ENCODE results near the gene MAPKAPK5. TPM values are rescaled to one million over a fixed set of nuclear protein-coding genes. Genes with fewer than 3 reads are reported as not detected.
A peak's percentile ranks its signal among the peaks of the same experiment; 100 is the strongest.
"Not testable (repeated sequence)": the region's sequence is repeated elsewhere in the genome, so short reads cannot be mapped to it uniquely, and the experiment has no call there.

Gene MAPKAPK5
- total RNA-seq, 1 donor from 2014 or later: 68.1 TPM

DNA sequence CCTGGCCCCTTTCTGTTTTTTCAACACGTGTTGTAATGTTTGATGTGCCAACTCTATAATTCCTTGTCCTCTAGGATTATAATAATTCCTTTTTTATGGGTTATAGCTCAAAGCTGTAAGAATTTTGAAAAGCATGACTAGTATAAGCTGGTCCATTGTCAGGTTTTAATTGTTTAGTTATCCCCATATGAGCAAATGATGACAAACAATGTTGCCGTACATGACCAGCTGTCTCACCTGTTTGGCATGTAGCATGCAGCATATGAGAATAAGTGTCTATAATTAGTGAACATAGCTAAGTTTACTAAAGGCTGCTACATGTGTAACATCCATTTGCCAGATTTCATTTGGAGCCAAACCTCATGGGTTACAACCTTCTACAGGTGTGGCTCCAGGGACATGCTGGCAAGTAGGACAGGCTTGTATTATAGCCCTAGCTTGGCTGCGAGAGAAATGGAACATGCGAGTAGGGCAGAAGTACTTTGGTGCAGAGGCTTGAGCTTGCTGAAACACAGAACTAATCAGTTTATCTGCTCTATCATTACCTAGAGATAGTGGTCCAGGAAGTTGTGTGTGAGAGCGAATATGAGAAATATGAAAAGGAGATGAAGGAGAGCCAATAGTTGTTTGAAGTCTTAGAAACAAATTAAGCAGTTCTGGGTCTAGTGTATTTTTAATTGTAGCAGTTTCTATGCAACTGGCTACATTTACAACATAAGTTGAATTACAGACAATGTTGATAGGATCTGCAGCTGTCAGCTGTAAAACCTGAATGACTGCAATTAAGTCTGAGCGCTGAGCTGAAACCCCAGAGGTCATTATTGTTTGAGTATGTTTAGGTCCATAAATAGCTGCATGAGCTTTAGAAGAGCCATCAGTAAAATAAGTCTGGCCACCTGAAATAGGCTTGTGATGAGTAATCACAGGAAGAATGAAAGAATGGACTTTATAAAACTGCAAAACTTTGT is 22.6 kb upstream of the MAPKAPK5 start:
- Mint-ChIP-seq H3K4me3 (ENCODE audit: low read depth) (no peak overlapping the region), H3K27ac (no peak overlapping the region), H3K9me3 (no peaks in the 10 kb centered on the region), H3K36me3 (ENCODE audit: low read depth) (no peaks in the 10 kb centered on the region), H3K4me1 (ENCODE audit: low read depth) (no peaks in the 10 kb centered on the region), H3K27me3 (ENCODE audit: low read depth) (peaks cover 39% of the 10 kb centered on the region)
- intact Hi-C loops (cut with micrococcal nuclease): no loop called here
- no peak for DNase-seq (ENCODE audit: low spot score)

DNA sequence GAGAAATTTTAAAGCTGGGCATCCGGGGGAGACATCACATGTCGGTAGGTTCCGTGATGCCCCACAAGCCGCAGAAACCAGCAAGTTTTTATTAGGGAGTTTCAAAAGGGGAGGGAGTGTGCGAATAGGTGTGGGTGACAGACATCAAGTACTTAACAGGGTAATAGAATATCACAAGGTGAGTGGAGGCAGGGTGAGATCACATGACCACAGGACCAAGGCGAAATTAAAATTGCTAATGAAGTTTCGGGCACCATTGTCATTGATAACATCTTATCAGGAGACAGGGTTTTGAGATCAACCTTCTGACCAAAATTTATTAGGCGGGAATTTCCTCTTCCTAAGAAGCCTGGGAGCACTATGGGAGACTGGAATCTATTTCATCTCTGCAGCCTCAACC is 21.2 kb upstream of the MAPKAPK5 start:
- H3K27ac Mint-ChIP-seq; DNase-seq (ENCODE audit: low spot score); H3K4me3 Mint-ChIP-seq (ENCODE audit: low read depth); H3K4me1 Mint-ChIP-seq (ENCODE audit: low read depth); H3K9me3 Mint-ChIP-seq; H3K36me3 Mint-ChIP-seq (ENCODE audit: low read depth); intact Hi-C loops (cut with micrococcal nuclease): not testable (repeated sequence)
- H3K27me3 Mint-ChIP-seq (ENCODE audit: low read depth): peaks cover 40% of the 10 kb centered on the region

DNA sequence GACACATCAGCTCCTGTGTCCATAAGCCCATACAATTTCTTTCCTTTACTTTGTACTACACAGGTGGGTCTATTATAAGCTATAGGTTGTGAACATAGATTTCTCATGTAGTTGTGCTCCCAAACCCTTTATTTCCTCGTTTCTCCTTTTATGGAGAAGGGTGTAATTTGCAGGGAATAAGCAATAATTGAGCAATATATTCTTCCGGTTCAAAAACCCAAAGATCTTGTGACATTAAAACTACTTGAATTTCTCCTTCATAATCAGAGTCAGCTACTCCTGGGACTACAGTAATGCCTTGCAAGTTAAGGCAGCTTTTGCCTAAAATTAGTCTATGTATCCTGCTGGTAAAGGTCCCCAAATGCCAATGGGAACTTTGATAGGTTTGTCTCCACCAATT is 19.1 kb upstream of the MAPKAPK5 start:
- no peak overlapping the region for H3K4me3 Mint-ChIP-seq (ENCODE audit: low read depth)
- no peaks in the 10 kb centered on the region for H3K36me3 Mint-ChIP-seq (ENCODE audit: low read depth)
- intact Hi-C loops (cut with micrococcal nuclease): no loop called here
- H3K4me1 Mint-ChIP-seq (ENCODE audit: low read depth): no peaks in the 10 kb centered on the region
- no peaks in the 10 kb centered on the region for H3K9me3 Mint-ChIP-seq
- H3K27me3 Mint-ChIP-seq (ENCODE audit: low read depth): peaks cover 37% of the 10 kb centered on the region
- H3K27ac Mint-ChIP-seq: no peak overlapping the region
- no peak for DNase-seq (ENCODE audit: low spot score)

DNA sequence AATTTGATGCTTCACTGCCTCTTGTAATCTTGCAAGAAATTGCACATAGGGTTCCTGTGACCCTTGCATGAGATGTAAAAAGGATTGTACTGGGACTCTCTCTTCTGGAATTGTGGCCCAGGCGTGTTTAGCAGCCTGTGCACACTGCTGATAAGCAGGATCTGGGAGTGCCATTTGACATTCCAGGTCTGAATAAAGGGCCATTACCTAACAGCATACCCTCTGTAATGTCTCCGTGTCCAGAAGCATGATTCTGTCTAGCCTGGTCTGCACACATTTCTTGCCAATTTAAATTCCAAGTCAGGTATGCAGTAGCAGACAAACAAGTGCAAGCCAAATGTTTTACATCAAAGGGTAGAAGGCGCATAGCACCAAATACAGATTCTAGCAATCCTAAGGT is 18.1 kb upstream of the MAPKAPK5 start:
- Mint-ChIP-seq H3K36me3 (ENCODE audit: low read depth) (no peaks in the 10 kb centered on the region), H3K9me3 (no peaks in the 10 kb centered on the region), H3K27ac (no peak overlapping the region), H3K4me1 (ENCODE audit: low read depth) (no peaks in the 10 kb centered on the region), H3K27me3 (ENCODE audit: low read depth) (peaks cover 37% of the 10 kb centered on the region), H3K4me3 (ENCODE audit: low read depth) (no peak overlapping the region)
- intact Hi-C loops (cut with micrococcal nuclease): no loop called here
- DNase-seq (ENCODE audit: low spot score): no peak

DNA sequence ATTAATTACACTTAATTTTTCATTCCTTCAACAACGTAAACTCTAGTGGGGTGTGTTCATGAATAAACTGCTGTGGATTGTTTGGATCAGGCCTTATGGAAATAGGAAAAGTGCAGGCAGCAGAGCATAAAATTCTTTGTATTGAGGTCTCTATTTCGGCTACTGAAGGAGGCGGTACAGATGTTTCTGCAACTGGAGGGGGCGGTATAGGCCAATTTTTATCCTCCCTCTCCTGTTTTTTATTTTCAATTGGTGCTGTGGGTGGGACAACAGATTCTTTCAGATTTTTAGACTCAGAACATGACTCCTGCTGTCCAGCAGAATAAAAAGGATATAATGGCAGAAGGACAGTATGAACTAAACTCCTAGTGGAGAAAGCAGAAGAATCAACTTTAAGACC is 17.7 kb upstream of the MAPKAPK5 start:
- H3K4me1 Mint-ChIP-seq (ENCODE audit: low read depth); H3K27ac Mint-ChIP-seq; intact Hi-C loops (cut with micrococcal nuclease); H3K36me3 Mint-ChIP-seq (ENCODE audit: low read depth); H3K4me3 Mint-ChIP-seq (ENCODE audit: low read depth); H3K9me3 Mint-ChIP-seq; DNase-seq (ENCODE audit: low spot score): not testable (repeated sequence)
- peaks cover 34% of the 10 kb centered on the region for H3K27me3 Mint-ChIP-seq (ENCODE audit: low read depth)

DNA sequence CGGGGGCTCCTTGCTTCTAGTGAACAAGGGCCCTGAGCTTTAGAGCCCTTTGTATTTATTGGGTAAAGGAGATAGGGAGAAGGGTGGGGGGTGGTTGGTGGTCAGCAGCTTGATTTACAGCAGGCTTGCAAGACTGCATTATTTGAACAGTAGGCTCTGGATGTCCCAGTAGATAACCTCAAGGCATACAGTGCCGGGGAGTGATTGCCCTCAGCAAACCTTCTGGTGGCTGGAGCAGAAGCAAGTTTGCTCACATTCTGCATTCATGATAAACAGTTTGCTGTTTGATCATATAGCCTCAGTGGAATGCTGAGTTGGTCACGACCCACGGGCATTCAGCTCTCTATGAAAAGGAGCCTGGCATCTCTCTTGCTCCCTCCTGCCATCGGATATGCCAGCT is 16.5 kb upstream of the MAPKAPK5 start:
- Mint-ChIP-seq H3K36me3 (ENCODE audit: low read depth) (no peaks in the 10 kb centered on the region), H3K4me1 (ENCODE audit: low read depth) (no peaks in the 10 kb centered on the region)
- intact Hi-C loops (cut with micrococcal nuclease): no loop called here

DNA sequence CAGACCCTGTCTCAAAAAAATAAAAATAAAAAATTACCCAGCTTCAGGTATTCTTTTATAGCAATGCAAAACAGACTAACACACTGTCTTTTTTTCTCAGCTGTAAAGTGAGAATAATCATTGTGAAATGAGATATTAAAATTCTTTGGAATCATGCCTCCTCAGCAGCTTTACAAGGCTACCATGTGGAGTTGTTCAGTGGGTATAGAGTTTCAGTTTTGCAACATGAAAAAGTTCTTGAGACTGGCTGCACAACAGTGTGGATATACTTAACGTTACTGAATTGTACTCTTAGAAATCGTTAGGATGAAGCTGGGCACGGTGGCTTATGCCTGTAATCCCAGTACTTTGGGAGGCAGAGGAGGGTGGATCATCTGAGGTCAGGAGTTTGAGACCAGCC is 15.7 kb upstream of the MAPKAPK5 start:
- intact Hi-C loops (cut with micrococcal nuclease): no loop called here
- Mint-ChIP-seq H3K9me3 (no peaks in the 10 kb centered on the region), H3K4me1 (ENCODE audit: low read depth) (no peaks in the 10 kb centered on the region), H3K4me3 (ENCODE audit: low read depth) (no peak overlapping the region), H3K27me3 (ENCODE audit: low read depth) (peaks cover 22% of the 10 kb centered on the region), H3K27ac (no peak overlapping the region), H3K36me3 (ENCODE audit: low read depth) (no peaks in the 10 kb centered on the region)
- DNase-seq (ENCODE audit: low spot score): no peak

More for the DNA sequence above, 16.5 kb upstream of the MAPKAPK5 start:
- Mint-ChIP-seq H3K27me3 (ENCODE audit: low read depth) (peaks cover 25% of the 10 kb centered on the region), H3K27ac (no peak overlapping the region), H3K9me3 (no peaks in the 10 kb centered on the region), H3K4me3 (ENCODE audit: low read depth) (no peak overlapping the region)
- DNase-seq (ENCODE audit: low spot score): no peak

DNA sequence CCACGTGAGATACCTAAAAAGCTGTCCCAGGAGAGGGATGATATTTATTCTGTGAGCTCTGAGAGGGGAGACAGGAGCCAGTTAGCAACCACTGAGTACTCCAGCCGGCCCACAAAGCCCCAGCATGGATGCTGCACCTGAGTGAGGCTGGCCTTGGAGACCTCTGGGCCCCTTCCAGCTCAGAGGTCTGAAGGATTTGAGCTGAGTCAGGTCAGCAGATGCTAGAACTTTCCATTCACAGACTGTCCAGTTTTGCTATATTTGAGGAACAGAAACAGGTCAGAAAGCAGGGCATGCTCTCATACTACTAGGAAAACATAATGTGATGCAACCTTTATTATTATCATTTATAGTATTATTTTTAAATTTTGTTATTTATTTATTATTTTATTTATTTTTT is 15.0 kb upstream of the MAPKAPK5 start:
- intact Hi-C loops (cut with micrococcal nuclease): no loop called here

DNA sequence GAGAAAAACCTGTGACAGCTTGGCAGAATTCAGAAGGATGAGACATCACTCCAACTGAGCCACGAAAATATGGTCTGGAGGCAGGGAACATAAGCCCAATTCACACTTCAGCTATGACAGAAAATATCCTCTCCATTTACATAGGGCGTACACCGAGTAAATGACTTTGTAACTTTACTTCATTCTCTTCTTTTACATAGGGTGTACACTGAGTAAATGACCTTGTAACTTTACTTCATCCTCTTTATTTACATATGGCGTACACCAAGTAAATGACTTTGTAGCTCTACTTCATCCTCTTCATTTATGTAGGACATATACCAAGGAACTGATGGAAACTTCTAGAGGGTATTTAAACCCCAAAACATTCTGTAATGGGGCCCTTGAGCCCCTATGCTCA is 14.1 kb upstream of the MAPKAPK5 start:
- intact Hi-C loops (cut with micrococcal nuclease): no loop called here
- DNase-seq (ENCODE audit: low spot score): no peak
- no peak overlapping the region for H3K27ac Mint-ChIP-seq
- H3K36me3 Mint-ChIP-seq (ENCODE audit: low read depth): no peaks in the 10 kb centered on the region
- H3K4me1 Mint-ChIP-seq (ENCODE audit: low read depth): no peaks in the 10 kb centered on the region
- no peaks in the 10 kb centered on the region for H3K9me3 Mint-ChIP-seq
- H3K27me3 Mint-ChIP-seq (ENCODE audit: low read depth): peaks cover 19% of the 10 kb centered on the region
- H3K4me3 Mint-ChIP-seq (ENCODE audit: low read depth): no peak overlapping the region

More for the DNA sequence above, 15.0 kb upstream of the MAPKAPK5 start:
- Mint-ChIP-seq H3K4me1 (ENCODE audit: low read depth) (no peaks in the 10 kb centered on the region), H3K27ac (no peak overlapping the region), H3K9me3 (no peaks in the 10 kb centered on the region), H3K27me3 (ENCODE audit: low read depth) (peaks cover 18% of the 10 kb centered on the region), H3K4me3 (ENCODE audit: low read depth) (no peak overlapping the region), H3K36me3 (ENCODE audit: low read depth) (no peaks in the 10 kb centered on the region)
- no peak for DNase-seq (ENCODE audit: low spot score)

DNA sequence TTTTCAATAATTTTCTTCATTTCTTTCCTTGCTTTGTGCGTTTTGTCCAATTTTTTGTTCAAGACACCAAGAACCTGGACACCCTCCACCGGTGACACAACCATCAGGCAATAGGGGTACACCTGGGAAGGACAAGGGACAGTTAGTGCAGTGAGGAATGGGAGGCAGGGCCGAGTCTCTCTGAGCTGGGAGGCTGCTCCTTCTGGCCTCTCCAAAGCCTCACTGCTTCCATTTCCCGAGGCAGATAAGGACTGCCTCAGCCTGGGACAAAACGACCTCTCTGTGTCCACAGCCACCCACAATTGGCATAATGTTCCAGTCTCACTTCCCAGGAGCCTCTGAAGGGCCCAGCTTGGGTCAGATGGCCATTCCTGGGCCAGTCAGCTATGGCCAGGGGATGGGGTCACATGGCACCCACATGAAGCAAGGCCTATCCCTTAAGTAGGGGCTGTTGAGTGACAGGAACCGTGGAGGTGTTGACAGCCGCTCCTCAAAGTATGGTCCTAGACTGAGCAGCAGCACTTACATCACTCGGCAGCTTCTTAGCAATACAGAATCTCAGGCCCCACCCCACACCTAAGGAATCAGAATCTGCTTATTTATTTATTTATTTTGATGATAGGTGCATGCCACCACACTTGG is 13.6 kb upstream of the MAPKAPK5 start:
- H3K4me1 Mint-ChIP-seq (ENCODE audit: low read depth): no peaks in the 10 kb centered on the region
- no peak for DNase-seq (ENCODE audit: low spot score)
- intact Hi-C loops (cut with micrococcal nuclease): no loop called here
- no peak overlapping the region for H3K4me3 Mint-ChIP-seq (ENCODE audit: low read depth)
- no peak overlapping the region for H3K27ac Mint-ChIP-seq
- no peaks in the 10 kb centered on the region for H3K36me3 Mint-ChIP-seq (ENCODE audit: low read depth)
- H3K9me3 Mint-ChIP-seq: no peaks in the 10 kb centered on the region
- H3K27me3 Mint-ChIP-seq (ENCODE audit: low read depth): peaks cover 14% of the 10 kb centered on the region

DNA sequence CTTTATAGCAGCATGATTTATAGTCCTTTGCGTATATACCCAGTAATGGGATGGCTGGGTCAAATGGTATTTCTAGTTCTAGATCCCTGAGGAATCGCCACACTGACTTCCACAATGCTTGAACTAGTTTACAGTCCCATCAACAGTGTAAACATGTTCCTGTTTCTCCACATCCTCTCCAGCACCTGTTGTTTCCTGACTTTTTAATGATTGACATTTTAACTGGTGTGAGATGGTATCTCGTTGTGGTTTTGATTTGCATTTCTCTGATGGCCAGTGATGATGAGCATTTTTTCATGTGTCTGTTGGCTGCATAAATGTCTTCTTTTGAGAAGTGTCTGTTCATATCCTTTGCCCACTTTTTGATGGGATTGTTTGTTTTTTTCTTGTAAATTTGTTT is 12.4 kb upstream of the MAPKAPK5 start:
- H3K4me3 Mint-ChIP-seq (ENCODE audit: low read depth); H3K36me3 Mint-ChIP-seq (ENCODE audit: low read depth); H3K9me3 Mint-ChIP-seq; H3K27ac Mint-ChIP-seq; H3K27me3 Mint-ChIP-seq (ENCODE audit: low read depth); intact Hi-C loops (cut with micrococcal nuclease); DNase-seq (ENCODE audit: low spot score); H3K4me1 Mint-ChIP-seq (ENCODE audit: low read depth): not testable (repeated sequence)

DNA sequence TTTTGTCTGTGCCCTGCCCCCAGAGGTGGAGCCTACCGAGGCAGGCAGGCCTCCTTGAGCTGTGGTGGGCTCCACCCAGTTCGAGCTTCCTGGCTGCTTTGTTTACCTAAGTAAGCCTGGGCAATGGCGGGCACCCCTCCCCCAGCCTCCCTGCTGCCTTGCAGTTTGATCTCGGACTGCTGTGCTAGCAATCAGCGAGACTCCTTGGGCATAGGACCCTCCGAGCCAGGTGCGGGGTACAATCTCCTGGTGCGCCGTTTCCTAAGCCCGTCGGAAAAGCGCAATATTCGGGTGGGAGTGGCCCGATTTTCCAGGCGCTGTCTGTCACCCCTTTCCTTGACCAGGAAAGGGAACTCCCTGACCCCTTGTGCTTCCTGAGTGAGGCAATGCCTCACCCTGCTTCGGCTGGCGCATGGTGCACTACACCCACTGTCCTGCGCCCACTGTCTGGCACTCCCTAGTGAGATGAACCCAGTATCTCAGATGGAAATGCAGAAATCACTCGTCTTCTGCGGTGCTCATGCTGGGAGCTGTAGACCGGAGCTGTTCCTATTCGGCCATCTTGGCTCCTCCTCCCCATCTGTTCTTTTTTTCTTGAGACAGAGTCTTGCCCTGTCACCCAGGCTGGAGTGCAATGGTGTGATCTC is 7.2 kb upstream of the MAPKAPK5 start:
- H3K27ac Mint-ChIP-seq; H3K27me3 Mint-ChIP-seq (ENCODE audit: low read depth); H3K9me3 Mint-ChIP-seq; intact Hi-C loops (cut with micrococcal nuclease); H3K4me3 Mint-ChIP-seq (ENCODE audit: low read depth); H3K4me1 Mint-ChIP-seq (ENCODE audit: low read depth): not testable (repeated sequence)
- H3K36me3 Mint-ChIP-seq (ENCODE audit: low read depth): peaks cover 13% of the 10 kb centered on the region
- peak; percentile 32 for DNase-seq (ENCODE audit: low spot score)
